Activated CD8-positive, alpha-beta memory T cell treated with anti-CD3 and anti-CD28 coated beads for 48 hours (primary cell): ENCODE data around the gene KDM2A.
"Not testable (repeated sequence)": the region's sequence is repeated elsewhere in the genome, so short reads cannot be mapped to it uniquely, and the experiment has no call there.

Experiments used
- DNase-seq, 3 experiments: peaks; one replicate each; pipeline ENCODE4 v3.0.0-alpha.2; 2020; ENCODE audit warnings: low read depth in 2 of 3, low spot score in 2 of 3

The KDM2A gene

GRCh38 chr11:67233584-67234190 is 114.6 kb downstream of the KDM2A start:
- DNase-seq, result no peak

- DNase-seq, result not testable (repeated sequence)
Observed at GRCh38 chr11:67234571-67234970, 115.5 kb downstream of the KDM2A start.

- no peak for DNase-seq
Observed at GRCh38 chr11:67237574-67237973, 118.5 kb downstream of the KDM2A start.

GRCh38 chr11:67238894-67239782 is 120.1 kb downstream of the KDM2A start:
- DNase-seq, result no peak

- DNase-seq, result peak; percentile 59 to 89 (median 85)
Observed at GRCh38 chr11:67239783-67240575, 120.9 kb downstream of the KDM2A start.

GRCh38 chr11:67240576-67241389 is 121.7 kb downstream of the KDM2A start:
- DNase-seq, result peak in 1 of 3 experiments; percentile 60

- no peak for DNase-seq
Observed at GRCh38 chr11:67242548-67242947, 123.5 kb downstream of the KDM2A start.

- DNase-seq, result no peak
Observed at GRCh38 chr11:67243051-67243450, 124.0 kb downstream of the KDM2A start.

- no peak for DNase-seq
Observed at GRCh38 chr11:67245046-67245445, 126.0 kb downstream of the KDM2A start.

GRCh38 chr11:67247946-67248550 is 129.0 kb downstream of the KDM2A start:
- DNase-seq, result no peak

- no peak for DNase-seq
Observed at GRCh38 chr11:67248653-67249052, 129.6 kb downstream of the KDM2A start.

GRCh38 chr11:67250059-67251043 is 131.3 kb downstream of the KDM2A start:
- DNase-seq, result no peak

GRCh38 chr11:67251841-67252240 is 132.8 kb downstream of the KDM2A start:
- no peak for DNase-seq

GRCh38 chr11:67252831-67253239 is 133.8 kb downstream of the KDM2A start:
- no peak for DNase-seq

- DNase-seq, result no peak
Observed at GRCh38 chr11:67253872-67254624, 135.0 kb downstream of the KDM2A start.

- DNase-seq, result no peak
Observed at GRCh38 chr11:67254798-67255197, 135.7 kb downstream of the KDM2A start.

GRCh38 chr11:67255353-67255752 is 136.3 kb downstream of the KDM2A start:
- no peak for DNase-seq

- no peak for DNase-seq
Observed at GRCh38 chr11:67255864-67256263, 136.8 kb downstream of the KDM2A start.
